ENCODE results near the gene SNAI1. TPM values are rescaled to one million over a fixed set of nuclear protein-coding genes. Genes with fewer than 3 reads are reported as not detected.

Gene SNAI1
- total and polyA plus RNA-seq, 2 donors (not counting 3 experiments of a cell fraction or from before 2014, with no cell fraction given), result 10.8 to 13.4 TPM

GRCh38 chr20:49986049-49986448, 3.3 kb downstream of the SNAI1 start:
- Histone ChIP-seq H3K9me3 (replicated peaks; ENCODE audit: control insufficient read depth, insufficient read depth, low read length) (no peaks in the 10 kb centered on the region), H3K27ac (ENCODE audit: insufficient read depth, low read depth, low read length) (peak overlapping the region; percentile 4), H3K27me3 (ENCODE audit: control insufficient read depth in 2 of 2, insufficient read depth in 2 of 2, low read length in 2 of 2) (no peaks in the 10 kb centered on the region), H3K9me1 (replicated peaks; ENCODE audit: control insufficient read depth, extremely low read depth, insufficient read depth, low read length) (no peaks in the 10 kb centered on the region), H3K4me1 (ENCODE audit: control insufficient read depth, extremely low read depth, insufficient read depth, low read length) (peaks cover 75% of the 10 kb centered on the region), H4K20me1 (replicated peaks; ENCODE audit: control insufficient read depth, extremely low read depth, insufficient read depth, low read length) (no peaks in the 10 kb centered on the region), H2AFZ (ENCODE audit: low read depth, low read length) (no peak overlapping the region), H3K79me2 (ENCODE audit: control insufficient read depth, insufficient read depth, low read length) (peaks cover 56% of the 10 kb centered on the region), H3K4me2 (ENCODE audit: insufficient read depth, low read length) (peak overlapping the region; percentile 77), H3K9ac (replicated peaks; ENCODE audit: extremely low read depth, insufficient read depth, low read length) (peak overlapping the region; percentile 31), H3K4me3 (replicated peaks in 1 of 3; ENCODE audit: insufficient read depth in 1 of 3, low read depth in 1 of 3, low read length in 3 of 3) (peak overlapping the region in 2 of 3 experiments; percentile 49 to 89), H3K36me3 (ENCODE audit: control insufficient read depth in 2 of 2, extremely low read depth in 1 of 2, insufficient read depth in 2 of 2, low read length in 2 of 2) (peaks cover 8 to 12% of the 10 kb centered on the region in 2 experiments)
- POLR2A ChIA-PET, result interaction anchor here (0.8 kb wide), 1 partner anchor 27 kb away, joined by 3 read pairs; no protein-coding TSS in a partner anchor
- no peak for FAIRE-seq
- intact Hi-C loops (cut with micrococcal nuclease) (loop anchor here (10.0 kb wide), 1 partner anchor 479 kb away; no protein-coding TSS in a partner anchor), dilution Hi-C loops (cut with MboI; ENCODE audit: extremely low pct_ligation_motif_present, low sequenced_read_pairs) (no loop called here)
- no TSS peak for BruUV-seq (replicated peaks)
- CTCF ChIA-PET, result interaction anchor here (1.1 to 23.6 kb wide), 3 partner anchors 82 to 100 kb away, joined by 3 to 1187 read pairs (median 4); no protein-coding TSS in a partner anchor
- no peak for TF ChIP-seq POLR2AphosphoS5 (IDR thresholded peaks at IDR 0.05; ENCODE audit: insufficient read depth, low read depth, low read length)
- TF ChIP-seq EZH2 (IDR thresholded peaks at IDR 0.05; ENCODE audit: borderline replicate concordance, low read depth, low read length, severe bottlenecking), result no peak
- TF ChIP-seq JUN (IDR thresholded peaks at IDR 0.05; ENCODE audit: borderline replicate concordance, insufficient read depth, insufficient read length, low read depth), result no peak
- no peak for TF ChIP-seq MAX (IDR thresholded peaks at IDR 0.05; ENCODE audit: insufficient read depth, insufficient read length)
- no peak for TF ChIP-seq FOS (IDR thresholded peaks at IDR 0.05; ENCODE audit: borderline replicate concordance, insufficient read depth, low read length)
- TF ChIP-seq CTCF (IDR thresholded peaks at IDR 0.05; ENCODE audit: extremely low read depth in 1 of 2, insufficient read depth in 1 of 2, low read depth in 1 of 2, low read length in 2 of 2), result no peak
- TF ChIP-seq POLR2A (IDR thresholded peaks at IDR 0.05; ENCODE audit: low read depth, low read length), result no peak
- TF ChIP-seq GATA2 (IDR thresholded peaks at IDR 0.05; ENCODE audit: insufficient read depth, insufficient read length, low read depth, low read length), result no peak
- TF ChIP-seq MYC (IDR thresholded peaks at IDR 0.05; ENCODE audit: low read depth, low read length), result no peak
- DNase-seq (ENCODE audit: low read depth, low spot score), result no peak
